Ammon's horn (tissue), 1 donor: ENCODE results near the gene CELSR3.

Source experiments
- DNase-seq: peaks from one replicate; pipeline ENCODE4 v3.0.0-alpha.2; 2016; ENCODE audit warnings: low spot score

Gene CELSR3

DNA sequence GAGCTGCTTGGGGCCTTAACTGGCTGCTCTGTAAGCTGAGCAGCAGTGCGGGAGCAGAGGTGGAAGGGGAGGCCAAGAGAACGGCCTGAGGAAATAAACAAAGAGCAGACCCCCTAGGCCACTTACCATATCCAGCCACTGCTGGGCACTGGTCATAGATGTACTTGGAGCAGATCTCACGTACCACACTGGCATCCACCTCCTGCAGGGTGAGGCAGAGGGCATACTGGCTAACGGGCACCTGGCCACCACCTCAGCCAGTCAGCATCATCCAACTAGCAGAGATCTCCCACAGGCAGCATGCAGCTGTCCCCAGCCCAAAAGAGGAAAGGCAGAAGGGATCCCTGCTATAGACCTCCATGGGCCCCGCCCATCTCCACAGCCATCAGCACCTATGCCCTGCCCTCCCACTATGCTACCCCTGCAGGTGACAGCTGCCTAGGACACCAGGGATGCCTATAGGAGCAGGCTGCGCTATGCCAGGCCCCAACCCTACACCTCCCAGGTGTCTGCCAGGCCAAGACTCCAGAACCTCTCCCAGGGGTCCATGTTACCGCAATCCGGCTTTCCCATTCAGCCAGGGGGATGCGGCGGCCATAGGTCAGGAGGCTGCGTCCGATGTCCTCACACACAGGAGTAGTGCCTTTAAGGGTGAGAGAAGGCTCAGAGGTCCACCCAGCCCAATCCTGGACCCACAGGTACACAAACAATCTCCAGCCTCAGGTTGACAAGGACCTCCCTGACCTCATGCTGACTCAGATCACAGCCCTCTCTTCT lies 63.0 kb downstream of the CELSR3 start:
- DNase-seq, result no peak

DNA sequence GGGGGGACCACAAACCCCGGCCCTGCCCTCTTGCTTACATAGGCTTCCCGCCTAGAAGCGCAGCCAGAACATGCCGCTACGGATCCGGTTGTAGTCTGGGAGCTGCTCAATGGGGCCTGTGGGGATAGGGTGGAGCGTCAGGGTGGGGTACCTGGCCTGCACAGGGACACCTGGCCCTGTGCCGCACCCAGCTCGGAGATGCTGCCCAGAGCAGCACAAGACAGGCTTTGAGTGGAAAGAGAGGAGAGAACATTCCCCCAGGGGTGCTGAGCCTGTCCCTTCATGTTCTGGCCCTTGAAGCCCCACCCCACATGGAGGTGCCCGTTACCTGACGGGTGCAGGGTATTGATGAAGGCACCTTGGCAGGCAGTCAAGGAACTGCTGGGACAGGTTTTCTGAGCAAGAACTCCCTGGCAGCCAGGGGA lies 63.6 kb downstream of the CELSR3 start:
- no peak for DNase-seq

DNA sequence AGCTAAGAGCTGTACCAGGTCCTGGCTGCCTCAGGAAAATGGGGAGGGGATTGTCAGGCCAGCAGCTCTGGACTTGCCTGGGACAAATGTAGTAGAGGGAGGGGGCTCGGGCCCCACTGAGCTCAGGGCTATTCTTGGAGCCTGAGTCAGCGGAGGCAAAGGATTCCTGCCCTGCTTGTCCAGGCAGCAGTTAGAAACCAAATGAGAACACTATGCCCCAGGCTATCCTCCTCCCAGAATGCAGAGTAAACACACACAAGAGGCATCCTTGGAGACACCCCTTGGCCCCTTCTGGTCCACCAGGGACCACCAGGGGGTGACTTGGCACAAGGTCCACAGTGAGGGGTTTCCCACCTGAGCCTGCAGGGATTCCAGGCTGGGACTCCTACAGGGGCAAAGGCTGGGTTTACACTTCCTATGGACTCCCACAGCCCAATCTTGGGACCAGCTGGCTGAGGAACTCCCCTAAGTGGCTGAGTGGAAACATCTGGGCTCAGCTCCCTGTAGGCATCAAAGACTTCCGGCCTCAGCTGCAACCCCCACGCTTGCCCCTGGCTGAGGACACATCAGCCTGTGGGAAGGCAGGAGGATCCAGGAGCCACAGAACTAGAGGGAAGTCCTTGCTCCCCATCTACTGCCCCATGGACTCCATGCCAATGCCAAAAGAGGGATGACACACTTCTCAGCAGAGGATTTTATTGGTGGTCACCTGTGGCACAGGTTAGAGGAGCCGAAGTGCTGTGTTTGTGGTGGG lies 64.2 kb downstream of the CELSR3 start:
- DNase-seq, result no peak

DNA sequence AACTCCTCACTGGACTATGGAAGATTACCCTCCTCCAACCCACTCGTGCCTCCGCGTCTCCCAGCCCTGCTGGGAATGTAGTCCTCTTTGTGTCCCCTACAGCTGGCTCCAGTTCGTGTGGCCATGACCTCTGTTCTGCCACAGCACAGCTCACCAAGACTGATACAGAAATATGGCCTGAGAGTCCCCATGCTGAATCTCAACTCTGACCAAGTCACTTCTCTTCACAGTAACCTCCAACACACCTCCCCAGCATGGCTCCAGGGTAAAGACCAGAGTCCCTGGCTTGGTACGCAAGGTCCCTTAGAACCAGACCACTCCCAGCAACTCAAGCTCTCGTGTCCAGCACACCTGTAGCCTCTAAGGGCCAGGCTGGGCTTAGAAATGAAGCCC lies 65.3 kb downstream of the CELSR3 start:
- DNase-seq, result no peak

DNA sequence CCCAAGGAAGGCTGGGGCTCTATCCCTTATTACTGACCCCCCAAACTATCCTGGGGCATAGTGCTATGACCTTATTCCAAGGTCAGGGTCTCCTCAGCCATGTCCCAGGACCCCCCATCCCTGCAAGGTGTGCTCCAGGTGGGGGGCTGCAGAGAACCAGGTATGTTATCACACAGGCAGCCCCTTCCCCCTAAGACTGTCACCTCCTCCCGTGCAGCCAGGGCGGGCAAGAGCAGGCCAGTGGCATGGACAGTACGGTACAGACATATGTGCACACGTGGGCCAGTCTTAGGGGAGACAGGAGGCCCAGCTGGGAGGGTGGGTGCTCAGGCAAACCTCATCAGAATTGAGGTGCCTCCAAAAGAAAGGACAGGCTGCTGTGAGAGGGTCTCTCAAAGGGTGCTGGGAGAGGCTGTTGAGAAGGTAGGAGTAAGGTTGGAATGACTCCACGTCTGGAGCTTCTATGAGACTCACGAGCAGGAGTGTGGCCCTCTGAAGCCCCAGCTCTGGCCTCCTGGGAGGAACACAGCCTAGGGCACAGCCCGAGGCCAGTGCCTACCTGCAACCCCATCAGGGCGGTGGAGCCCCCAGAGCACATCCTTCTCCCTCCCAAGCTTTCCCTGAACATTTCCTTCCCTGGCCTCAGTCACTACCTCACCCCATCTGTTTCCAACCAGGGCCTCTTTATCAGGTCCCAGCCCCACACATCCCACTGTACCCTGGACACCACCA lies 65.8 kb downstream of the CELSR3 start:
- no peak for DNase-seq

DNA sequence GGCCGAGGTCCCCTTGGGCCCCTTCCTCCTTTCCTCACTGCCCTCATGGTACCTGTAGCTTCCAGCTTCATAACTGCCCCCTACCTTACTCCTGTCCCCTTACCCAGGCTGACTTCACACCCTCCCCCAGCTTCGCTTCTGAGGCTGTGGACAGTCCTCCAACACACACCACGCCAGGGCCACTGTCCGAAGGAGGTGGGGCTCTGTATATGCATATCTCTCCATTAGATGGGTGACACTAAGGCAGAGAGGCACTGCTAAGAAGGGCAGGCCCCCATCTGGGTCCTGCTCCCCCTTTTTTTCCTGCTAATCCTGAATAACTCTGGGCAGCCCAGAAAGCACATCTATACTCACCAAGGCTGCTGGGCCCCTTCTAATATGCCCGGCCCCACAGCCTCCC lies 66.5 kb downstream of the CELSR3 start:
- DNase-seq, result no peak

DNA sequence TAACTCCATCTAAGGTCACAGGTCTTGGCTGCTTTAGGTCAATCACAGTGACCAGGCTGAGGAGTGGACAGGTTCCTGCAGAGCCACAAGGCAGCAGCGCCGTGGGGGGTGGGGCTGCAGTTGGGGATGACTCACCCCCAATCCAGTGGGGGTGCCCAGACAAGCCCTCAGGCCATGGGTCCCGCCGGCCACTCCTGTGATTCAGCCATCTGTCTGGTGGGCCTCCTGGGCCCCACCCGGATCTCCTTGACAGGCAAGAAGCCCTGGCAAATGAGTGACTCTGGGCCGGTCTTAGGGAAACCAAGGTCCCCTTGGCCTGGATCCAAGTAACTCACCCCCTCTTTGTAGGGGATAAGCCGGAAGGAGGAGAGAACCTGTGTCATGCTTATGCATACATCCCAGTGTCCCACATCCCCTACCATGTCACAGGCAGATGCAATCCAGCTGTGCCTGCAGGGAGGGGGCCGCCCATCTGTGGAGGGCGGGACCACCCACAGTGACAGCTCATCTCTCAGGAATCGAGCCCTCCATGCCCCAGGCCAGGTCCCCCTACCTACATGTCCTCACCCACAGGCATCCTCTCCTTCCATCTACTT lies 67.1 kb downstream of the CELSR3 start:
- no peak for DNase-seq

DNA sequence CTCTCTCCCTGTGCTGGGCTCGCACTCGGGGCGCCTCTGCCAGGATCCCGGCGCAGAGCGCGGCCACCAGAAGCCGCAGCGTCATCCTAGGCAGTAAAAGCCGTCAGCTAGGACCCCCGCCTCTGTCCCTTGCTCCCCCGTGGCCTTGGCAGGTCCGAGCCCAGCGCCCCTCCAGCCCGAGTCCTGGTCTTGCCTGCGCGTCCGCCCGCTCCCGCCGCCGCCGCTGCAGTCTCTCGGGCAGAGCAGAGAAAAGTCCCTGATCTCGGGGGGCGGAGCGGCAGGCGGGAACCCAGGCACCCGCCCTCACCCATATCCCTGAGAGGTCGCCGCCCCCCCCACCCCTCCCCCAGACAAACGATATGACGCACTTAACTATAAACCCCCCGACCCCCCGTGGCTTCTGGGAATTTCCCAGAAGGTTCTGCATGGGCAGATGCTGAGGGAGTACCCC lies 67.6 kb downstream of the CELSR3 start, which contains the start of gene COL7A1:
Gene COL7A1, minus strand, starts transcription at position 255 of the 451 bp plus-strand sequence. Its CDS starts 170 bp downstream, at position 85.
- DNase-seq, result no peak

DNA sequence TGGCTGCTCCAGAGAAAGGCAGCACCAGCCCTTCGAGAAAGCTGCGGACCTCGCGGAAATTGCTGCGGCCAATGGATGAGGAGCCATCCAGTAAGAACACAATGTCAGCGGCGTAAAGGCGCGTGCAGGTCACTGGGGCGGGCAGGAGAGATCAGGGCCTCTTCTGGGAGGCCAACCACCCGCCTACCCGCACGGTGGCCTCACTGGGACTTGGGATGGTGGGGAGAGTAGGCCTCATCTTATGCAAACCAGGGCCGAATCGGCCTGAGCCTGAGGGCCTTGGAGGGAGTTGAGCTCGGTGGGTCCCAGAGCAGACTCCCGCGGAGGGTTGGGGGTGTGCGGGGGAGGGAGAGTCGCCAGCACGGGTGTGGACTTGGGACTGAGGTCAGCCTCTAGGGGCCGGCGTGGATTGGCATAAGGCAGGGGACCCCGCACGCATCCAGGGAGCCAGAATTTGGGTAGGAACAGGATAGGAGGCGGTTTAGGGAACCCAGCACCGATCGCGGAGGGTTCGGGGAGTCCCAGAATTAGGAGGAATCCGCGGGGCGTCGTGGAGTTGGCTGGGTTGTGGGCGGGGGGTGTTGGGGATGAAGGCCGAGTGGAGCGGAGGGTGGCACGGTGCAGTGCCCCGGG lies 68.2 kb downstream of the CELSR3 start:
- DNase-seq, result no peak

DNA sequence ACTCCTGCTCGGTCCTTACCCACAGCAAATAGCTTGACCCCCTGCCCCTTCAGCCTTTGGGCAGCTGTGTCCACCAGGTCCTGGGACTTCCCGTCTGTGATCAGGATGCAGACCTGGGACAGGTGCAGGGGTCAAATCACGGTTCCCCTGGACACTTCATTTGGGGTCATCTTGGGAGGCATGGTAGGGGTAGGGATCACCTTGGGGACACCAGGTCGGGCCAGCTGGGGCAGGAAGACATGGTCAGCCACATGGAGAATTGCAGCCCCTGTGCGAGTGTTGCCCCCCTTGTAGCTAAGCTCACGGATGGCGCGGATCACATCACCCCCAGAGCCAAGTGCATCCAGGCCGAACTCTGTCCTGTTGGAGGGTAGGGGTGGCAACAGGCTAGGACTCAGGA lies 69.3 kb downstream of the CELSR3 start:
- no peak for DNase-seq

DNA sequence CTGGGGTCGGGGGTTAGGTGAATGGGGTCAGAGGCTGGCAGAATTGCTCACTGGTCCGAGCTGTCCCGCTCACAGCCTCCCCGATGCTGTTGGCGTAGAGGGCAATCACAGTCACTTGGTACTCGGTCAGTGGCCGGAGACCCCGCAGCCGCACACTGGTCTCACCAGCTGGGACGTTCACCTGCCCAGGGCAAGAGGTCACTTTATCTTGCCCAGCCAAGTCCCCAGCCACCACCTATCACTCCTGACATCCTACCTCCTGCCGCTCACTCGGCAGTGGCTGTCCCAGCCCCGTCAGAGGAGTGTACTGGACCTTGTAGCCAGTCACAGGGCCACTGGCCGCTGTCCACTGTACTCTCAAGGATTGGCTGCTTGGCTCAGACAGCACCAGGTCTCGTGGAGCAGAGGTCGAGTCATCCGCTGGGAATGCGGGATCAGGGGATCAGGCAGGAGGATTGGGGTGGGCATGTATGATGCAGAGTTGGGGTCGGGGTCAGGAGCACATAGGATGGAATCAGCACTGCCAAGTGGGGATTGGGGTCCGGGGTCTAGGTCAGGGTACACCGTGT lies 70.1 kb downstream of the CELSR3 start:
- no peak for DNase-seq

DNA sequence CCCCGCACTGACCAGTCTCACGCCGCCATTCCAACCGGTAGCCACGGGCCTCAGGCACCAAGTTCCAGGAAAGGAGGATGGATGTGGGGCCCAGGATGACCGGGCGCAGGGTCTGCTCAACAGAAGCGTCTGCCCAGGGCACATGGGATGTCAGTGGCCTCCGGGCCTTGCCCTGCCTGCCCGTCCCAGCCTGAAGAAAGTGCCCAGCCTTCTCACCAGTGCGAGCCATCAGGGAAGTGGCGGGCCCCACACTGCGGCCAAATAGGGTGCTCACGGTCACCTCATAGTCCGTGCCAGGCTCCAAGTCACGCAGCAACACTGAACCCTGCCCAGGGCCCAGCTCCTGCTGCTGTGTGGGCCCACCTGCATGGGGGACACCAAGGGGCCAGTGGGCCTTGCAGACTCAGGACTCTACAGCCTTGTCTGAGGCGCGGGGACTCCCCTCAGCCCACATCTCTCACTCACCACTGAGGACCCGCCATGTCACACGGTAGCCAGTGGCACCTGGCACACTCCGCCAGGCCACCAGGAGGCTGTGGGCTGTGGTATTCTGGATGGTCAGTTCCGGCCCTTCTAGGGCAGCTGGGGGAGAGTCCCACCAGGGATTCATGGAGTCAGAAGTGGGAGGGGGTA lies 70.7 kb downstream of the CELSR3 start:
- DNase-seq, result no peak

DNA sequence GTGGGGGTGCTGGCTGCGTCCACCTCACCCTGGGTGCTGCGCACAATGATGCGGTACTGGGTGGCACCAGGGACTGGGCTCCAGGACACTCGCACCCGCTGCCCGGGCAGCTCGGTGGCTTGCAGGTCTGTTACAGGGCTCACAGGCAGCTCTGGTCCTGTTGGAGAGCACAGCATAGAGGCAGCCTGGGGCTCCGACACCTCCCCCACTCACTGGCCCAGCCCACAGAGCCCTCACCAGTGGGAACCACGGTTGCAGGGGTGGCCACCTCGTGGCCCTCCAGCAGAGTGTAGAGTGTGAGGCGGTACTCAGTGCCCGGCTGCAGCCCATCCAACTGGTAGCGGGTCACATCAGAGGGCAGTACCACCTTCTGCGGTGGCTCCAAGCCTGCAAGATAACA lies 71.2 kb downstream of the CELSR3 start:
- DNase-seq, result no peak

DNA sequence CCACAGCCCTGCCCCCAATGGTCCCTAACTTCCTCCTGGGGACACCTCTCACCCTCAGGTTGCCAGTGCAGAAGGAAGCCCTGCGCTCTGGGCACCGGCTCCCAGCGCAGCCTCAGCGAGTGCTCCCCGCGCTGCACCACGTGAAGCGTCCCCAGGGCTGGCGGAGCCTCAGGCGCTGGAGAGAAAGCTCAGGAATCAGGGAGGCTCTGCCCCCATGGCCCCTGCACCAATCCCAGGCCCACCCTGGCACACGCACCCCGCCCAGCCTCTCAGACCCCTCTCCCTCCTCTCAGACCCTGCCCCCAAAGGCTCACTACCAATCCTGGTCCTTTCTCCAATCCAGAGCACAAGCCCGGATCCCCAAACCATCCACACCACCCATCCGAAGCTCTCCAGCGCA lies 74.5 kb downstream of the CELSR3 start:
- no peak for DNase-seq

DNA sequence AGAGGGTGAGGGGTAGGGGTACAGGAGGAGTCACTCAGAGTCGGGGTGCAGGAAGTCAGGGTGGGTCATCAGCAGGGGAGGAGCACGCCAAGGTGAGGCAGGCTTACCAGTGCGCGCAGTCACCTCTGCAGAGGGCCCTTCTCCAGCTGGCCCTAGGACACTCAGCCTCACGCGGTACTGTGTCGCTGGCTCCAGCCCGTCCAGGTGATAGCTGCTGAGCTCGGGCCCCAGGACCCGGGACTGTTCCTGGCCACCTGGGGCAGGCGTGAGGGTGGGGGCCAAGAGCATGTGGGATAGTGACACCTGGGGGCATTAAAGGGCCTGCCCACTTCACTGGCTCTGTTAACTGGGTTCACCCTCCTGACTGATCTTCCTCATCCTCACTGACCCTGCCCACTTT lies 75.0 kb downstream of the CELSR3 start:
- DNase-seq, result no peak
